HepG2 (cell line): Measurements from ENCODE around the gene PCDHB3.

Experiments used
- AHDC1 ChIP-seq: sonication (generic); formaldehyde crosslinking; IDR thresholded peaks from 2 replicates; pipeline ENCODE4 v1.5.1; 2020; ENCODE audit warnings: mild to moderate bottlenecking, missing genetic modification reagents, borderline replicate concordance
- CTCF ChIP-seq: sonication (generic); formaldehyde crosslinking; IDR thresholded peaks from 2 replicates; pipeline ENCODE4 v1.5.0; 2020; ENCODE audit warnings: mild to moderate bottlenecking, missing genetic modification reagents, moderate library complexity
- EP300 ChIP-seq, 3 experiments: sonication (generic) in 1 of 3; formaldehyde crosslinking in 1 of 3; IDR thresholded peaks; 2 replicates each; pipeline versions ENCODE4 v1.5.1 to v1.6.1; 2011 to 2020; ENCODE audit warnings: low read depth in 2 of 3, low read length in 2 of 3, borderline replicate concordance in 1 of 3, improper control_type of control experiment in 1 of 3, mild to moderate bottlenecking in 1 of 3, missing genetic modification reagents in 1 of 3, moderate library complexity in 1 of 3
- FOXK2 ChIP-seq: fragments of 450-650 bp; IDR thresholded peaks from 2 replicates; pipeline ENCODE4 v1.6.1; 2016
- HOXA7 ChIP-seq: sonication (generic); formaldehyde crosslinking; IDR thresholded peaks from 2 replicates; pipeline ENCODE4 v1.8.1; 2022; ENCODE audit warnings: mild to moderate bottlenecking, missing genetic modification reagents, moderate library complexity
- KLF13 ChIP-seq: sonication (generic); formaldehyde crosslinking; IDR thresholded peaks from 2 replicates; pipeline ENCODE4 v1.4.0; 2020; ENCODE audit warnings: mild to moderate bottlenecking, missing genetic modification reagents
- SIX1 ChIP-seq: sonication (generic); formaldehyde crosslinking; IDR thresholded peaks from 2 replicates; pipeline ENCODE4 v1.4.0; 2020; ENCODE audit warnings: missing genetic modification reagents, borderline replicate concordance
- SOX6 ChIP-seq, 2 experiments: fragments of 450-650 bp in 1 of 2; sonication (generic) in 1 of 2; formaldehyde crosslinking in 1 of 2; IDR thresholded peaks; 2 replicates each; pipeline versions ENCODE4 v1.4.0 to v1.6.1; 2017 to 2020; ENCODE audit warnings: antibody characterized with exemption in 1 of 2, mild to moderate bottlenecking in 1 of 2, missing genetic modification reagents in 1 of 2
- ZBTB1 ChIP-seq: sonication (generic); formaldehyde crosslinking; IDR thresholded peaks from 2 replicates; pipeline ENCODE4 v1.4.0; 2020; ENCODE audit warnings: missing genetic modification reagents, borderline replicate concordance
- ZNF274 ChIP-seq: sonication (generic); formaldehyde crosslinking; IDR thresholded peaks from 2 replicates; pipeline ENCODE4 v1.5.1; 2020; ENCODE audit warnings: mild to moderate bottlenecking, missing genetic modification reagents
- ZNF792 ChIP-seq: IDR thresholded peaks from 2 replicates; pipeline ENCODE4 v1.6.1; 2016

GRCh38 chr5:141150993-141151325 lies 50.7 kb downstream of the PCDHB3 start:
- TF ChIP-seq ZBTB1 (no peak), KLF13 (CRISPR knock-in tag) (no peak), ZNF274 (CRISPR knock-in tag) (no peak), SOX6 (IDR thresholded peaks at IDR 0.05) (no peak), SOX6 (CRISPR knock-in tag; IDR thresholded peaks at IDR 0.05) (no peak), SIX1 (CRISPR knock-in tag) (no peak), EP300 (IDR thresholded peaks at IDR 0.05; ENCODE audit: low read depth in 2 of 2, low read length in 2 of 2) (no peak), EP300 (CRISPR knock-in tag; IDR thresholded peaks at IDR 0.05; ENCODE audit: borderline replicate concordance) (no peak), CTCF (no peak), FOXK2 (no peak), ZNF792 (CRISPR knock-in tag) (no peak), AHDC1 (no peak), HOXA7 (CRISPR knock-in tag) (no peak)
